ENCODE data around the gene PANX1.

The PANX1 gene, protein sequence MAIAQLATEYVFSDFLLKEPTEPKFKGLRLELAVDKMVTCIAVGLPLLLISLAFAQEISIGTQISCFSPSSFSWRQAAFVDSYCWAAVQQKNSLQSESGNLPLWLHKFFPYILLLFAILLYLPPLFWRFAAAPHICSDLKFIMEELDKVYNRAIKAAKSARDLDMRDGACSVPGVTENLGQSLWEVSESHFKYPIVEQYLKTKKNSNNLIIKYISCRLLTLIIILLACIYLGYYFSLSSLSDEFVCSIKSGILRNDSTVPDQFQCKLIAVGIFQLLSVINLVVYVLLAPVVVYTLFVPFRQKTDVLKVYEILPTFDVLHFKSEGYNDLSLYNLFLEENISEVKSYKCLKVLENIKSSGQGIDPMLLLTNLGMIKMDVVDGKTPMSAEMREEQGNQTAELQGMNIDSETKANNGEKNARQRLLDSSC

DNA sequence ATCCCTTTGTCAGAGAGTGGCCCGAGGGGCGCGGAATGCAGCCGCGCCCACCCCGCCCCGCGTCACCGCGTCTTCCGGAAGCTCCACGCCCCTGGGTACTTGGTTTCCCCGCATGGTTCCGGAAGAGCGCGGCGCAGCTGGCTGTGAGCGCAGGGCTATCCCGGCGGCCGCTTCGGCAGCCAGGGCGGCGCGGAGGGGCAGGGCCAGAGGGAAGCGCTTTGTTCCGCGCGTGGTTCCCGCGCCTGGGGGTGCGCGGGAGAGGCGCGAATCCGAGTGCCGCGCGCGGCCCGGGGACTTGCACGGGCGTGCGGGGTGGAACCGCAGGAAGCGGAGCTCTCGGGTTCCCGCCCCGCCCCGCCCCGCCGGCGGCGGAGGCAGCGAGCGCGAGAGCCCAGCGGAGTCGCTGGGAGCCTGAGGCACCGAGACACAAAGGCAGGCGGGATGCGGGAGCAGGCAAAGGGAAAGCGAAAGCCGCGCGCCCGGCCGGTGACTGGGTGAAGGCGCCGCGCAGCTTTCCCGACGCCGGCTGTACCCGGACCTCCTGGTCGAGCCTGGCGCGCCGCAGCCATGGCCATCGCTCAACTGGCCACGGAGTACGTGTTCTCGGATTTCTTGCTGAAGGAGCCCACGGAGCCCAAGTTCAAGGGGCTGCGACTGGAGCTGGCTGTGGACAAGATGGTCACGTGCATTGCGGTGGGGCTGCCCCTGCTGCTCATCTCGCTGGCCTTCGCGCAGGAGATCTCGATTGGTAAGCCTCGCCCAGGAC is at the start of gene PANX1:
PANX1 (plus strand) TSS at position 96 of the 766 bp plus-strand sequence; CDS start at position 568, 472 bp downstream.
- H3K4me3 ChIP-seq (ENCODE audit: low read depth, low read length) = peak within 1 kb of the TSS; percentile 85
- no peak for DNase-seq (ENCODE audit: low read depth)
- no peak for TF ChIP-seq CTCF (IDR thresholded peaks at IDR 0.05; ENCODE audit: control insufficient read depth, extremely low read depth, insufficient read depth)

DNA sequence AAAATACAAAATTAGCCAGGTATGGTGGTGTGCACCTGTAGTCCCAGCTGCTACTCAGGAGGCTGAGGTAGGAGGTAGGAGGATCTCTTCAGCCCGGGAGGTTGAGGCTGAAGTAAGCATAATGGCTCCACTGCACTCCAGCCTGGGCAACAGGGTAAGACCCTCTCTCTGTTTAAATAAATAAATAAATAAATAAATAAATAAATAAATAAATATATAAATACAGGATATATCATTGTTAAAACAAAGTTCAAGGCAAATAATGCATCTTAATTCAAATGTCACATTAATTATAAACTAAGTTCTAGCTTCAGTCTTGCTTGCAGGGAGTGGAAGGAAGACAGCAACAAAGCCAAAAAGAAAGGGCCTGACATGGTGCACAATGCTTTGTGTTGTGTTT is 44.5 kb upstream of the PANX1 start:
- no peak for DNase-seq (ENCODE audit: low read depth)
- no peak for TF ChIP-seq CTCF (IDR thresholded peaks at IDR 0.05; ENCODE audit: control insufficient read depth, extremely low read depth, insufficient read depth)
- no peak overlapping the region for H3K4me3 ChIP-seq (ENCODE audit: low read depth, low read length)

DNA sequence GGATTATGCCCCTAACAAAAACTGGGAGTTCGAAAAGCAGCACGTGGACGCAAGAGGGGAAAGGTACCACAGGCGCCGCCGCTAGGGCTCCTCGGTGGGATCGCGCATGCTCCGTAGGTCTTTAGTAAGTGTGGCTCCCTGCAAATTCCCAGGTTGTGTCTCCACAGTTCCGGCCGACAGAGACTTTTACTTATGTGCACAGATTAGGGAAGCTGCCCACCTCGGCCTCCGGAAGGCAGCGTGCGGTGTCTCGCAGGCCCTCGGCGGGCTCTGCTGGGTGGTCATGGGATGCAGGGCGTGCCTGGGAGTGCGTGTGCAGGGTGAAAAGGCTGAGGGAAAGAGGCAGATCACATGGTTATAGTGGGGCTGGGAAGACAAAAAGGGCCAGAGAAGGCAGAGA is 39.7 kb upstream of the PANX1 start:
- no peak for TF ChIP-seq CTCF (IDR thresholded peaks at IDR 0.05; ENCODE audit: control insufficient read depth, extremely low read depth, insufficient read depth)
- no peak for DNase-seq (ENCODE audit: low read depth)
- no peak overlapping the region for H3K4me3 ChIP-seq (ENCODE audit: low read depth, low read length)

- DNase-seq (ENCODE audit: low read depth) = peak; percentile 25
- no peak overlapping the region for H3K4me3 ChIP-seq (ENCODE audit: low read depth, low read length)
- TF ChIP-seq CTCF (IDR thresholded peaks at IDR 0.05; ENCODE audit: control insufficient read depth, extremely low read depth, insufficient read depth) = no peak
These were observed 39.3 kb upstream of the PANX1 start for GRCh38 chr11:94089341-94089740.

- TF ChIP-seq CTCF (IDR thresholded peaks at IDR 0.05; ENCODE audit: control insufficient read depth, extremely low read depth, insufficient read depth) = no peak
- H3K4me3 ChIP-seq (ENCODE audit: low read depth, low read length) = no peak overlapping the region
- DNase-seq (ENCODE audit: low read depth) = no peak
These were observed 38.2 kb upstream of the PANX1 start for GRCh38 chr11:94090401-94090800.

DNA sequence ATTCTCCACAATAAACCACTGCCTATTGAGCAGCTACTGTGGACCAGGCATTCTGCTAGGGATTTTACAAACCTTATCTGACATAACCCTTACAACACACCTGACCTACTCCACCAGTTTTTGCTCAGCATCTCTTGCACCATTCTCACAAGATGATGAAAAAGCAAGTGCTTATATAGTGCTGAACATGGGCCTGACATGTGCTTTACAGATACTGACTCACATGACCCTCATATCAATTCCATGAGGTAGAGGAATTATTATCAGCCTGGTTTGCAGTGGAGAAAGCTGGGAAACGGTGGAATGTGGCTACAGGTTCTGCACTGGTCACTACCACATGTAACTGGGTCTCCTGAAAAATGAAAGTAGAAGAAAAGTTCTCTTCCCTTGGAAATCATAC is 37.5 kb upstream of the PANX1 start:
- DNase-seq (ENCODE audit: low read depth) = no peak
- H3K4me3 ChIP-seq (ENCODE audit: low read depth, low read length) = no peak overlapping the region
- TF ChIP-seq CTCF (IDR thresholded peaks at IDR 0.05; ENCODE audit: control insufficient read depth, extremely low read depth, insufficient read depth) = no peak
